ENCODE results near the gene ZFP64.

- TF ChIP-seq CTCF (IDR thresholded peaks at IDR 0.05) (no peak), POLR2A (IDR thresholded peaks at IDR 0.05) (no peak), POLR2AphosphoS5 (IDR thresholded peaks at IDR 0.05) (no peak)
These were observed 72.9 kb downstream of the ZFP64 start for GRCh38 chr20:52118696-52119095.
